ENCODE results near the gene IZUMO4.
"Not testable (repeated sequence)": the region's sequence is repeated elsewhere in the genome, so short reads cannot be mapped to it uniquely, and the experiment has no call there.

The IZUMO4 gene

DNA sequence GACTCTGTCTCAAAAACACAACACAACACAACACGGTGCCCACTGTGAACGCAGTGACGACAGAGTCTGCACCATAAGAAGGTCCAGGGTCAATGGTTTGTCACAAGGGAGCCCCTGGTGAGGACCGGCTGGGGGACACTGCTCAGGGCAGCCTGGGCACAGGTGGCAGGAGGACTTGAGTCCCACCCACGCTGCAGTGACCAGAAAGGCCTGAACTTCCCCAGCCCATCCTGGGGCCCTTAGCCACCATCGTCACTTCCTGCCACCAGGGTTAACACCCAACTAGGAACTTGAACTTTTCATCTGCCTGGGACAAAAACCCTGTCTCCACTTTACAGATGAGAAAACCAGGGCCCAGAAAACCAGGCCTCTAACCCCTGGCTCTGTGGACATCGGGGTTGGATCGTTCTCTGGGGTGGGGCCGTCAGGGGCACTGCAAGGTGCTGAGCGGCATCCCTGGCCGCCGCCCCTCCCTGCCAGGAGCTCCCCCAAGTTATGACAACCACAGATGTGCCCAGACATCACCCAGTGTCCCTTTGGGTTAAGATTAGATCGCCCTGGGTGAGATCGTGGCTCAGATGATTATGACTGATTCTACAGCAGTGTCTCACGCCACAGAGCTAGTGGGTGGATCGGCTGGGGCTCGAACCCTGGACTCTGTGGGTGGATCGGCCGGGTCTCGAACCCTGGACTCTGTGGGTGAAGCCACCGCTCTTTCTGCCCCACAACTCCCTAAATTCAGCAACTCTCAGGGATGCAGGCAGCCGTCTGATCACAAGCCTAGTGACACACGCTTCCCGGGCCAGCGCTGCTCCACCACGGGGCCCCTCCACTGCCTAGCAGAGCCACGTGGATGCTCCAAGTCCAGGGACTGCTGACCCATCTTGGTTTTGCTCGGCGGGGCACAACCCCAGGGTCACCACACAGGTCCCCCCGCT lies 14.6 kb upstream of the IZUMO4 start:
- DNase-seq (ENCODE audit: low read depth) = no peak

DNA sequence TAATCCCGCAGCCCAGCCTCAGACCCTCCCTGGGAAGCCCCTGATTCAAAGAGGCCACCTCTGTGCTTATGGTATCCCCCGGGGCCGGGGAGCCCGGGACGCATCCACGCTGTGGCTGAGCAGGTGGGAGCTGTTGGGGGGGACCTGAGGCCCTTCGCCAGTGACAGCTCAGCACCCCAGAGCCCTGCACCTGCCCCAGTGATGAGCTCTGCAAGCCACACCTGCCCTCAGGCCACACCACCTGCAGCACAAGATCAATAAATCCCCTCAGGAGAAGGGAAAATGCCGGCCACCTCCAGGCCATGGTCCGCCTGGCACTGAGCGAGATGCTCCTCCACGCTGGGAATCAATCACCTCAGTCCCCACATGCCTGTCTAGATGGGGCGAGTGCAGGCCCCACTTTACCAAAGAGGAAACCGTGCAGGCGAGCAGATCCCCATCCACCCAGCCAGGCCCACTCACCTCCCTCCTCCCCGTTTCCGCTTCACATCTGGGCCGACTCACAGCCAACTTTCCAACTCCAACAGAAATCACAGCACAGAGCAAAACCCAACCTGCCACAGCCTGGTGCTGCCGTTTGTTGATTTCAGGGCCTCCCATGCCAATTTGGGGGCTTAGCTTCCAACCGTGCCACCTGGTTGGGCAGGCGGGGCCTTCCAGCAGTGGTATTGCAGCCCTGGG lies 13.4 kb upstream of the IZUMO4 start:
- no peak for DNase-seq (ENCODE audit: low read depth)

DNA sequence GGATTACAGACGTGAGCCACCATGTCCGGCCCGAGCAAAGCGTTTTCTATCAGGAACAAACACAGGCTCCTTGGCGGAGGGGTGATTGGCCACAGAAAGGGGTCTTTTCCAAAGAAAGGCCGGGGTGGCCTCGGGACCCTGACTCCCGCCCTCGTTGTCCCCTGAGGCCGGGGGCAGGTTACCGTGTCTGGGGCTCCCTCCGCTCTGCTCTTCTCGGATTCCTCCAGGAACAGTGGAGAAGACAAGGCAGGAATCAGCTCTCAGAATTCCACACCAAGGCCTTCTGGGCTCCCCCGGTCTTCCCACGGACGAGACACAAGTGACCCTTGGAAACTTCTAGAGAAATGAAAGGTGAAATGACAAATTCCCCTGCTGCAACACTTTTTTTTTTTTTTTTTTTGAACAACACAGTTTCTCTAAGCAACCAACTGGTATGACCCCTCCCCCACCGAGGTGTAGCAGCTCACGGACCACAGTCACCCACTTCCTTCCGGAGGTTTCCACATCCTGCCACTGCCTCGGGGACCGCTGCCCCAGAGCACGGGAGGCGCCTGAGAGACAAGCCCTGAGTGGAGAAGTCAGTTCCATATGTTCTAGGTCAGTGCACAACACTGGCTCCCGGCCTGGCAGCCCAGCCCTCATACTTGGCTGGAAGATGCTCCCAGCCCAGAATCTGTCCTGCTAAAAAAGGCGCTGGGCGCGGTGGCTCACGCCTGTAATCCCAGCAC lies 11.6 kb upstream of the IZUMO4 start:
- DNase-seq (ENCODE audit: low read depth) = no peak

DNA sequence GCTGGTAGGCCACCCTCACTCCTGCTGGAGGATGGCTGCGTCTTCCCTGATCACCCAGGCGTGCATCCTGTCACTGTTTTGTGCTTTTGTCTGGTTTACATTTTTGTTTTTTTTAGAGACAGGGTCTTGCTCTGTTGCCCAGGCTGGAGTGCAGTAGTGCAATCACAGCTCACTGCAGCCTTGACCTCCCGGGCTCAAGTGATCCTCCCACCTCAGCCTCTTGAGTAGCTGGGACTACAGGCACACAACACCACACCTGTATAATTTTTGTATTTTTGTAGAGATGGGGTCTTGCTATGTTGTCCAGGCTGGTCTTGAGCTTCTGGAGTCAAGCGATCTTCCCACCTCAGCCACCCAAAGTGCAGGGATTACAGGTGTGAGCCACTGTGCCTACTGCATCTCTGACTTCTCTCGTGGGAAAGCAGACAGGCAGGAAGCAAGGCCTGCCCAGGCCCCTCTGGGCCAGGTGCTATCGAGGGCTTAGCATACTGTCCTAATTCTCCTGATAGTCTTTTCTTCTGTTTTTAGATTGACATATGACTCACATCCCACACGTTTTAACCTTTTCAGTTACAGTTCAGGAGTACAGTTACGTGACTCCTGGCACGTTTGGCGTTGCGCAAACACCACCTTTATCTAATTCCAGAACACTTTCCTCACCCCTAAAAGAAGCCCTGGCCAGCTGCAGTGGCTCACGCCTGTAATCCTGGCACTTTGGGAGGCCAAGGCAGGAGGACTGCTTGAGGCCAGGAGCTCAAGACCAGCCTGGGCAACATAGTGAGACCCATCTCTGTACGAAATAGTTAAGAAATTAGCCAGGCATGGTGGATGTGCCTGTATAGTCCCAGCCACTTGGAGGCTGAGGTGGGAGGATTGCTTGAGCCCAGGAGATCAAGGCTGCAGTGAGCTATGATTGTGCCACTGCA lies 9.8 kb upstream of the IZUMO4 start:
- DNase-seq (ENCODE audit: low read depth) = not testable (repeated sequence)

DNA sequence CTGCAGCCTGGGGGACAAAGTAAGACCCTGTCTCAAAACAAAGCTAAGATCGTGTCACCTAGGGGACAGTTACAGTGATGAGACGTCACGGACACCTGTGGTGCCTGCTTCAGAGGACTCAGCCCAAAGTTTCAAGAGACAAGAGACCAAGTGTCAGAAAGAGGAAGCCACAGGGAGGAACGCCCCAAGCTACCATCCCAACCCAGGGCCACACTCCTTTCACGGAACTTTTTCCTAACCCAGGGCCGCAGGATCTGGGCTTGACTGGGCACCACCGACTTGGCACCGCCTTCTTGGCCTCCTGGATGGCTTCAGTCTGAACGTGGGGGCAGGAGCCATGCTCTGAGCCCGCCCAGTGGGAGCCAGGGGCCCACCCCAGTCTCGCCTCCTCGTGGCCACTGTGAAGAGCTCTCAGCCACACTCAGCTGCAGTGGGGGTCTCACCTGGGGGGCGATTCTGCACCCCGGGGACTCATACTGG lies 9.1 kb upstream of the IZUMO4 start:
- DNase-seq (ENCODE audit: low read depth) = no peak

DNA sequence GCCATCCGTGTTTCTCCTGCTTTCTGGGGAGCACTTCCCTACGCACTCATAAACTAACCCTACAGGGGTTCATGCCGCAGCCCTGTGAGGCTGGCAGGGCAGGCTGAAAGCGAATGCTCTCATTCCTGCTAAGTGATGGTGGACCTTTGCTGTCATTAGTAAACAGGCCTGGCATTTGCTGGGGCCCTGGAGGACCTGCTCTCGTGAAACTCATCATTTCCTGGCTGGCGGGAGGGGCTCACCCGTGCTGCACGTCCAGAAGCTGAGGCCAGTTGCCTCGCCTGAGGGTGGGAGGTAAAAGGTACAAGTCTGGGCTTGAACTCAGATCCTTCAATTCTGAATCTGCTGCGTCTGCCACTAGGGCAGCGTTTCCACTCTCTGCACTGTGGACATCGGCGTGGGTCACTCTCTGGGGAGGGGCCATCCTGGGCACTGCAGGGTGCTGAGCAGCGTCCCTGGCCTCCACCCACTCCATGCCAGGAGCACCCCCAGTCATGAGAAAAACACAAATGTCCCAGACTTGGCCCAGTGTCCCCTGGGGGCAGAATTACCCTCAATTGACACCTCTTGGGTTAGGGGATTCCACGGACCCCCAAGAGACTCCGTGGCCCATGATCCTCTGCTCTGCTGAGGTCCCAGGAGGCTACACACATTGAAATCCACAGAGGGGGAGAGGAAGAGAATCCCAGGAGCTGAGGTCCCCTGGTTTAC lies 7.6 kb upstream of the IZUMO4 start:
- no peak for DNase-seq (ENCODE audit: low read depth)

DNA sequence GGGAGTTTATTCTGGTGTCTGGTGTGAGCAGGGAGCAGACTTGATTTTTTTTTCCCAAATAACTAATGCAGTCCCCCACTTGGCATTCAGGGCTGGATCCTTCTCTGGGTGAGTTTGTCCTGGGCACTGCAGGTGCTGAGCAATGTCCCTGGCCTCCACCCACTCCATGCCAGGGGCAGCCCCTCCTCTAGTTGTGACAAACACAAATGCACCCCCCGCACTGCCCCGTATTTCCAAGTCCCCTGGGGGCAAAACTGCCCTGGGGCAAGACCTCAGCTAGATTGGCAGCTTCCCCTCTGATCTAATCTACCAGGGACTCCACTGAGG lies 7.0 kb upstream of the IZUMO4 start:
- no peak for DNase-seq (ENCODE audit: low read depth)

DNA sequence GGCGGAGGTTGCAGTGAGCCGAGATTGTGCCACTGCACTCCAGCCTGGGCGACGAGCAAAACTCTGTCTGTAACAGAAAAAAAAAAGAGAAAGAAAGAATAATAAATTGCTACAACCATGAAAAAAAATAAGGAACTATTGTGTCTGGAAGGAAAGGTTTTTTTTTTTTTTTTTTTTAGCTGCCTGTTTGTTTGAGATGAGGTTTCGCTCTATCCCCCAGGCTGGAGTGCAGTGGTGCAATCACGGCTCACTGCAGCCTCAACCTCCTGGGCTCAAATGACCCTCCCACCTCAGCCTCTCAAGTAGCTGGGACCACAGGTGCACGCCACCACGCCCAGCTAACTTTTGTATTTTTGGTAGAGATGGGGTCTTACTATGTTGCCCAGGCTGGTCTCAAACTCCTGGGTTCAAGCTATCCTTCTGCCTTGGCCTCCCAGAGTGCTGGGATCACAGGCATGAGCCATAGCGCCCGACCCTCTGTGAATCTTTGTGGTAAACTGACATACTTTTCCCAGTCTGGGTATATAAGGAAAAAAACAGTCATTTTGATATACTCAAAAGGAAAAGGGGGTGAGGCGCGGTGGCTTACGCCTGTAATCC lies 4.7 kb upstream of the IZUMO4 start:
- DNase-seq (ENCODE audit: low read depth) = not testable (repeated sequence)

DNA sequence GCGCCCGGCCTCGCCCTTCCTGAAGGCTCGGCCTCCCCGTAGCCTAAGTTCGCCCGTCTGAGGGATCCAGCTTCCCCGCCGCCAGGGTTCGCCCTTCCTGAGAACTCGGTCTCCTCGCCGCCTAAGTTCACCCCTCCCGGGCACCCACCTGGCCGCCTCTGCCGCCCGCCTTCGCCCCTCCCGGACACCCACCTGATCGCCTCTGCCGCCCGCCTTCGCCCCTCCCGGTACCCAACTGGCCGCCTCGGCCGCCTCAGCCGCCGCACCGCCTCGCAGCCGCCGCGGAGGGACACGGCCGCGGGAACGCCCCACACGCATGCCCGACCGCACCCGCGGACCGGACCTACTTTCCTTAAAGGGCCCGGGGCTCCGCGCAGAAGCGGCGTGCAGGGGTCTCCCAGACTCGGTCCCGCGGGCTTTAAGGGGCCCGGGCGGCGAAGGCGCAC lies 658 bp upstream of the IZUMO4 start, which contains the start of gene MOB3A:
Gene MOB3A, minus strand, starts transcription at position 293 of the 446 bp plus-strand sequence. CDS start 17,766 bp downstream, outside the sequence.
- no peak for DNase-seq (ENCODE audit: low read depth)

DNA sequence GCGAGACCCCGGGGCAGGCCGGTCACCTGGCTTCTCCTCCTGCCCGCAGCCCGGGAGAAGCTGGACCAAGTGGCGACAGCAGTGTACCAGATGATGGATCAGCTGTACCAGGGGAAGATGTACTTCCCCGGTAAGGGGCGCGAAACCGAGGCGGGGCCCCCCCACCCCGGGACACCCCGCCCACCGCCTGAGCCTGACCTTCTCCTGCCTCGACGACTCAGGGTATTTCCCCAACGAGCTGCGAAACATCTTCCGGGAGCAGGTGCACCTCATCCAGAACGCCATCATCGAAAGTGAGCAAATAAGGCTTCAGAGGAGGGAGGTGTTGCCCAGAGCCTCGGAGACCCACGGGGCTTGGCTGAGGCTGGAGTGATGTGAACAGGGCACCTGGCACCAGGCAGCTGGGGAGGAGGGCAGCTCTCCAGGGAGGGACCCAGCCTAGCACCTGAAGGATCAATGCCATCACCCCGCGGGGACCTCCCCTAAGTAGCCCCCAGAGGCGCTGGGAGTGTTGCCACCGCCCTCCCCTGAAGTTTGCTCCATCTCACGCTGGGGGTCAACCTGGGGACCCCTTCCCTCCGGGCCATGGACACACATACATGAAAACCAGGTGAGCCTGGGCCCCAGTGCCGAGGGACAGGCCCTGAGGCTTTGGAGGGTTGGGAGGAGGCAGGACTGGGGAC lies 629 bp downstream of the IZUMO4 start:
- DNase-seq (ENCODE audit: low read depth) = no peak

DNA sequence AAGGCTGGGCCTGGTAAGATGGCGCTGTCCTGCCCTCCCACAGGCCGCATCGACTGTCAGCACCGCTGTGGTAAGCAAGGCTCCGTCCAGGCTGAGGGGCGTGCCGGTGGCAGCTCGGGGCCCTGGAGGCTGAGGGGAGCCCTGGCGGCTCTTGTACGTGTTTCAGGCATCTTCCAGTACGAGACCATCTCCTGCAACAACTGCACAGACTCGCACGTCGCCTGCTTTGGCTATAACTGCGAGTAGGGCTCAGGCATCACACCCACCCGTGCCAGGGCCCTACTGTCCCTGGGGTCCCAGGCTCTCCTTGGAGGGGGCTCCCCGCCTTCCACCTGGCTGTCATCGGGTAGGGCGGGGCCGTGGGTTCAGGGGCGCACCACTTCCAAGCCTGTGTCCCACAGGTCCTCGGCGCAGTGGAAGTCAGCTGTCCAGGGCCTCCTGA lies 1.2 kb downstream of the IZUMO4 start:
- DNase-seq (ENCODE audit: low read depth) = no peak

DNA sequence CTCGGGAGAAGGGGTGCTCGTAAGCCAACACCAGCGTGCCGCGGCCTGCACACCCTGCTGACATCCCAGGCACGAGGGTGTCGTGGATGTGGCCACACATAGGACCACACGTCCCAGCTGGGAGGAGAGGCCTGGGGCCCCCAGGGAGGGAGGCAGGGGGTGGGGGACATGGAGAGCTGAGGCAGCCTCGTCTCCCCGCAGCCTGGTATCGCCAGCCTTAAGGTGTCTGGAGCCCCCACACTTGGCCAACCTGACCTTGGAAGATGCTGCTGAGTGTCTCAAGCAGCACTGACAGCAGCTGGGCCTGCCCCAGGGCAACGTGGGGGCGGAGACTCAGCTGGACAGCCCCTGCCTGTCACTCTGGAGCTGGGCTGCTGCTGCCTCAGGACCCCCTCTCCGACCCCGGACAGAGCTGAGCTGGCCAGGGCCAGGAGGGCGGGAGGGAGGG lies 2.4 kb downstream of the IZUMO4 start:
- DNase-seq (ENCODE audit: low read depth) = no peak

DNA sequence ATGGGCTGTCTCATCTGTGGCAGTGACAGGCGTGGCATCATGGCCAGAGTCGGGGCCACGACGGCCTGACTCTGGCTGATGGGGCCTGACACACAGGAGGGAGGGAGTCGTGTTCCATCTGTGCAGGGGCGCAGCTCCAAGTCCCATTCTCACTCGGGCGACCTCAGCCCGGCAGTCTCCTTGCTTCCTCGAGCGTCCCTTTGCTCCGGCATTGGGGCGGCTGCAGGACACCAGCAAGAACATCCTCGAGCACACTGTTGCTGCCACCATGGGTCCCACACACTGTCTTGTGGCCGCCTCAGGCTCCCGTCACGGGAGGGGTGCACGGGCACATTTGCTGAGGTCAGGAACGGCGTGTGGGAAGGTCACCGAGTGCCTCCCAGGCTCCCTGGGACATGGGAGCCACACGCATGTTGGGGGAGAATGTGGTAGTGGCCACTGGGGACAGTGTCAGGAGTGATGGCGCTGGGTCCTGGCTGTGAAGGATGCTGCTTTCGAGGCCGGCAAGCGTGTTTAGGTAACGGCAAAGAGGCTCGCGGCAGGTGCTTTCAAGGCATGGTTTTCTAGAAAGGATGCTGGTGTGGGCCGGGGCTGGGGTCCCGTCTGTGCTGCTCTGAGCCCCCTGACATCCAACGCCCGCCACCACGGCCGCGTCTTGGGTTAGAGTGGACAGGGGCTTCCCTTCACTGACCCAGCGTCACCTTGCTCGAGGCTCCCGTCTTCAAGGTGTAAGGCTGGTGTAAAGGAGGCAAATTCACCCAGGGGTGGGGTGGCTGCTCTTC lies 3.4 kb downstream of the IZUMO4 start:
- no peak for DNase-seq (ENCODE audit: low read depth)

DNA sequence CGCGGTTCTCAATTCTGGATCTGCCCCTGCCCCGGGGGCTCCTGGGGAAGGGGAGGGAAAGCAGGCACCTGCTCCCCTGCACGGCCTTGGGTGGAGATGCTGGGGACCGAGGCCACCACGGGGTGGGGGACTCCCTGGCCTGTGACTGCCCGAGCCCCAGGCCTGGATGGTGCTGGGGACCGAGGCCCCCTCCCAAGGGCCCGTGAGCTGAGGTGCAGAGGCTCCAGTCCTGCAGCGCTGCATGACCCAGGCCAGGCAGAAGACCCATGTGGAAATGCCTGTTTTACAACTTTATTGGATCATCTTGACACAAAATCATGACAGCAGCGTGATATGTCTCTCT lies 4.0 kb downstream of the IZUMO4 start:
- no peak for DNase-seq (ENCODE audit: low read depth)

DNA sequence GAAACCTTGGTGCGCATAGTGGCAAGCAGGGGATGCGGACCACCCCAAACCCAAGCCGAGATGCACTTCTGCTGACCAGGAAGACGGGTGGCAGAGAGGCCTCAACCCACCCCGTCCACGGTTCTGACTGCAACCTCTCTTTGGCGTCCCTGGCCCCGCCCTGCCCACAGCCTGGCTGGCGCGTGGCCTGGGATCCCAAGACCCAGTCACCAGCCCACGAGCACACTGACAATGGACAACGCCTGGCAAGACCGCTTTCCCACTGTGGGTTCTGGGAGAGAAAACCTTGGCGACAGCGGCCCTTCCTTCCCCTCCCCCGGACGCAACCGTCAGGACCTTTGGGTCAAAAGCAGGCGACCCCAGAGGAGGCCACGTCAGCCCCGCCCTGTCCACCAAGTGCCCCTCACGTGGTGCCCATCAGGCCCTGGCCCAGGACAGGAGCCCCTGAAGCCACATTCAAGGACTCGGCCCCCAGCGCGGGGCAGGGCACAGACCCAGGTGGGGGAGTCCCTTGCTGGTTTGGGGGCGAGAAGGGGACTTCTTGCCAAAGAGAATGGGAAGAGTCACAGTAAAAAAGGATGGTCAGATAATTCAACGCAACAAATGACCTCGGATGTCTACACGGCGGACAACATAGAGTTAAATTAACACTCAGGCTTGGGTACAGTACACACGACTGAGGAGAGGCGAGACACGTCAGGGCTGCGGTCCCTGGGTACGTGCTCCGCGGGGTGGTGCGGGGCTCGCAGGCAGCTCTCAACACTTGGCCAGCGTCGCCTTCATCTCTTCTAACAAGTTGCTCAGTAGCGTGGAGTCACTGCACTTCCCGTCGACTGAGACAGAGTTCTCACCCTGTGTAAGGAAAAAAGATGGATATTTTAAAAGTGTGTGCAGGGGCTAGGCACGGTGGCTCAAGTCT lies 5.0 kb downstream of the IZUMO4 start:
- DNase-seq (ENCODE audit: low read depth) = no peak

DNA sequence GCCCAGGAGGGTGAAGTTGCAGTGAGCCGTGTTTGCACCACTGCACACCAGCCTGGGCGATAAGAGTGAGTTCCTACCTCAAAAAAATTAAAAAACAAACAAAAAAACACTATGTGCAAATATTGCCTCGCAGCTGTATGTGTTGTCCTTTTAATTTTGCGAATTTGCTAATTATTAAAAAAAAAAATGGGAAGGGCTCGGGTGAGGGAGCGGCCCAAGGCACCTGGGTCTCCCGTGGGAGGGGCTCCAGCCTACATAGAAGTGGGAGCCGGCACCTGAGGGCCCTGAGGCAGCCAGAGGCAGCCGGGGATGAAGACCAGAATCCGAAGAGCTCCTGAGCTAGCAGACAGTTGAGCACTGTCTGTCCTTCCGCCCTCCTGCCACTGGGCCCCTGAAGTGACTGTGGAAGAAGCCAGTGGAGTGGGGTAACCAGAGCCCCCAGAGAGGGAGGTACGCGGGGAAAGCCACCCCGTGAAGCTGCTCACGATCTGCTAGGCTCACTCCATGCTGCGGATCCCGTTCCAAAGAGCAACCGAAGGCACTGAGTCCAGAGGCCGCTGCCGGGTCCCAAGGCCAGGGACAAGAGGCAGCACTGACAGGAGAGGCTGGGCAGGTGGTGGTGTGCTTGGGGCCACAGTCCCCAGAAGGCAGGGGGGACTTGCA lies 6.5 kb downstream of the IZUMO4 start:
- DNase-seq (ENCODE audit: low read depth) = no peak
